HG03066 (cell line): ENCODE data around the gene PTPRJ.
"Not testable (repeated sequence)": the region's sequence is repeated elsewhere in the genome, so short reads cannot be mapped to it uniquely, and the experiment has no call there.

Experiments used
- ATAC-seq: cut with Tn5 transposase; IDR thresholded peaks from one replicate; pipeline ENCODE4 v1.9.1; 2021; ENCODE audit warnings: low read depth; ENCODE audit not compliant: unreplicated experiment

Gene PTPRJ

DNA sequence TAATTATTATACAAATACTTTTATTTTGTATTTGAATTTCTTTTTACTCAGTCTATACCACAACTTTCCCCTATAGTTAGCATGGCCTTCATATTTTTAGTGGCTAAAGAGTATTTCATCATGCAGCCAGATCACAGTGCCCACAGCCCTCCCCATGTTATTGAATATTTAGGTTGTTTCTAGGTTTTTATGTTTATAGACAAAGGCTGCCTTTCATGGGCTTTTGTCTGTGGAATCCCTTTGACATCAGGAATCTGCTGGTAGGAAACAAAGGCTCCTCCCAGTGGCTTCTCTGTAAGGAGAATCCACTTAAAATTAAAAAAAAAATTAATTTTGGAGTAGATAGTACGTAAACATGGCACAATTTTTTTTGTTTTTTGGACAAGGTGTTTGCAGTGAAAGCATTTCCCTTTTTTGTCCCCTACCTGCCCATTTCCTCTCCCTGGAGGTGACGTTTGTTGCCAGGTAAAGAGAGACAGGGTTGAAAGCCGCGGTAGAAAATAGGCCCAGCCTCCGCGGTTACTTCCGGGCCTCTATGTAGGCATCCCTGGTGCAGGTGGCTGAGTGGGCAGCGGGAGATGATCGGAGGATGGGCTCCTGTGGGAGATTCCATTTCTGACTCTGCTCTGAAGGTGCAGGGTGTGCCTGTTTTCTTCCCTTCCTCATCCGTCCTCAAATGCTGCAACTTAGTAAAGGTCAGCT is 154.0 kb downstream of the PTPRJ start:
- no peak for ATAC-seq

DNA sequence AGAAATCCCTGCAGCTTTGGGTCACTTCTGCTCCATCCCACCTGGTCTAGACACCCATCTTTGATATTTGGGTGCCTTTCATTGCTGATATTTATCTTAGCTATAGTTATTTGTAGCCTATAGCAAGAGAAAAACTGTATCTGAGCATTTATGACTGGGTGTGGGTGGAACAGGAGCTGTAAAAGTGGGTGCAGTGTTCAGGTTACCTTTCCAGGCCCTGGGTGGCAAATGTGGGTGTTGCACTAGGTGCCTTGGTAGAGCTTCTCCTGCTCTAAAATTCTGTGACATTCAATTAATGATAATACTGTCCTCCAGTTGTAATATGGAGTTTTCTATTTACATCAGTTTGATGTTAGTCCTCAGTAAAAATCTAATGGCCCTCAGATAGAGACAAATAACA is 157.9 kb downstream of the PTPRJ start:
- no peak for ATAC-seq

- not testable (repeated sequence) for ATAC-seq
These were observed 159.5 kb downstream of the PTPRJ start for GRCh38 chr11:48139896-48140295.

DNA sequence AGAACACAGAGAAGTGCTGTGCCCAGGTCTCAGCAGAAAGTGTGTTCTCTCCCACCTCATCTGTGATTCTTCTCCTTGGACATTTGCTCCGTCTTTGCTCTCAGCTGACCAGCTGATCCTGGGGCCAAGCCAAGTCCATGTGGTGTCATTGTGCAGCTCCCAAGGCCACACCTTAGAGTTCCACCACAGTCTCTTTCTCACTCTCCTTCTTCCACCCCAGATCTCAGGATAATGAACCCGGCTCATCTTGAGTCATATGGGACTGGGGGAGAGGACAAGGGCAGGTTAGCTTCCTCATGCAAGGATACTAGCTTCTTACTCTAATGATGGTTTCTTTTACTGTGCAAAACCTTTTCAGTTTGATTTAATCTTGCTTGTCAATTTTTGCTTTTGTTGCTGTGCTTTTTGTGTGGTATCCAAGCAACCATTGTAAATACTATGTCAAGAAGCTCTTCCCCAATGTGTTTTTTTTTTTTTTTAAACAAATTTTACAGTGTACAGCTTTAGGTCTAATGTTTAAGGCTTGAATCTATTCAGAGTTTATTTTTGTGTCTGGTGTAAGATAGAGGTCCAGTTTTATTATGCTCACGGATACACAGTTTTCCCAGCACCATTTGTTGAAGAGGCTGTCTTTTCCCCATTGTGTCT is 161.2 kb downstream of the PTPRJ start:
- no peak for ATAC-seq

GRCh38 chr11:48142889-48143288 is 162.5 kb downstream of the PTPRJ start:
- ATAC-seq, result no peak

DNA sequence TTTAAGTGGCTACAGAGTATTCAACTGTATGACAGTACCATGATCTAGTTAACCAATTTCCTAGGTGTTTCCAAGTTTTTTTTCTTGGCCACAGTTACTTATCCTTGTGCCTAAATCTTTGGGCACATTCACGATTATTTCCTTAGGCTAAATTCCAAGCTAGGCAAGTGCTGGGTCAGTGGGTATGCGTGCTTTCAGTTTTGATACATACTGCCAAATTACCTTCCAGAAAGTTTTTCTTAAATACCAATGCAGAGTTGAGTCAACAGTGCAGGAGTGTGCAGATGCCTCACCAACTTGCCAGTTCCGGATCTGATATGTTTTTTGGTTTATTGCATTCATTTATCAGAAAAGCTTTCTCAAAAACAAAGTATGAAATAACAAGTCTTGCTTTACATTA is 168.4 kb downstream of the PTPRJ start:
- ATAC-seq, result no peak

GRCh38 chr11:48150213-48150612 is 169.9 kb downstream of the PTPRJ start:
- ATAC-seq, result no peak

DNA sequence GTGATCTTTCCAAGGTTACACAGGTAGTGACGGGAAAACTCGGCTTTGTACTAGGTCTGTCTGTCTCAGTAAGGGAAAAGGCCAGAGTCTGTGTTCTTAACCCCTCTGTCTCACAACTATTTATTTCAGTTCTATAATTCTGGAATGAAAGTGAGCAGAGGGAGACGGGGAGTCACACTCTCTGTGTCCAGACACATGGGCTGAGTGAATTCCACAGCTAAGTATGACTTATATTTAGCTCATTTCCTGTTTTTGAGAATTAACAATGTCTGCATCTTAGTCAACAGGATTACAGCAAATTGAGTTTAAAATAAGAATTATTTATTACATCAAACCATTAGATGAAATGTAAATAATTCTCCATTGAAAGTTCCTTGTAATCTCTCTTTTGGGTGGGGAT is 173.8 kb downstream of the PTPRJ start:
- ATAC-seq, result no peak

DNA sequence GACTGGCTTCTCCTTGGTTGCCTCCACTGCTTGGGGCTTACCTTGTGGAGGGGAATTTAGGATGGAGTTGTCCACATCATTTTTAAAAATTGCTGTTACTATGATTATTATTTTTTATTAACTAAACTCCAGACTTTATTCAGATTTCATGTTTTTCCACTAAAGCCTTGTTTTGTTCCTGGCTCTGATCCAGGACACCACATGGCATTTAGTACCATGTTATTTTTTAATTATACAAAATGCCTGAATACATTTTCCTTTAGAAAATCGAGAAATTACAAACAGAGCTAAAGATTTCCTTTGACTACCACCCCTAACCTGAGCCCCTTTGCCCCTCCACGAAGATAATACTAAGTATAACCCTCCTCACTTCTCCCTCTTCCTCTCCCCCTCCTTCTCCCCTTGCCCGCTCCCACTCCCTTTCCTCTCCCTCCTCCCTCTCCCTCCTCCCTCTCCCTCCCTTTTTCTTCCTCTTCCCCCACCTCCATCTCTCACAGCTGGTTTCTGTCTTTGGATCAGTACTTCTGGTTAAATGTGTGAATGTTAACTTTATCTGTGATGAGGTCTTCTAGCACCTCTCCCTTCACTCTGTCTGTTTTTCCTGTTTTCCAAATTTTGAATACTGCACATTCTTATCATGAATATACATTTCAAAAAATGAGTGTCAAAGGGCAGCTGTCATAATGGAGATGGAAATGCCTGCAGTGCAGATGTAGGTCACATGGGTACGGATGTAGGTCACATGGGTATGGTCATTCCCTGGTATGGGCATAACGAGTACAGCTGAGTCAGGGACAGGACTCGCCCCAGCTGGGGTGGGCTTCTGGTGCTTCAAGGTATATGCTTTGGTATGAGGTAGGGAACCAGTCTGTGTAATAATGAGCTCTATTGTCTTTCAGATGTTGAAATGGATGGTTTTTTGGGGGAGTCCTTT is 181.9 kb downstream of the PTPRJ start:
- no peak for ATAC-seq

DNA sequence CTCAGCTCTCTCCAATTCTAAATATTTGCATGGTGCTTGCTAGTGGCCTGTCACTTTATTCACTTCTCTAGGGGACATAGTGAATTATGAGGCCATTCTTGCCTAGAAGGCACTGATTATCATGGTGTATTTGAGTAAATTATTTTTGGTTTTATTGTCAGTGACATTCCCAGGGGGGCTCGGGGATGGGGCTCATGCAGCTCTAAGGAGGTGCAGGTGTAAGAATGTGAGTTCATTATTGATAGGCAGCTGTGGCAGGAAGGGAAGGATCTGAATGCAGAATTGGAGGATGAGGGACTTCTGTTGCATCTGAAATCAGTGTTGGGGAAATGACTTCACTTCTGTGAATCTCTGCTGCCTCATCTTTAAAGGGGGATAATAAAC is 182.5 kb downstream of the PTPRJ start:
- ATAC-seq, result no peak

DNA sequence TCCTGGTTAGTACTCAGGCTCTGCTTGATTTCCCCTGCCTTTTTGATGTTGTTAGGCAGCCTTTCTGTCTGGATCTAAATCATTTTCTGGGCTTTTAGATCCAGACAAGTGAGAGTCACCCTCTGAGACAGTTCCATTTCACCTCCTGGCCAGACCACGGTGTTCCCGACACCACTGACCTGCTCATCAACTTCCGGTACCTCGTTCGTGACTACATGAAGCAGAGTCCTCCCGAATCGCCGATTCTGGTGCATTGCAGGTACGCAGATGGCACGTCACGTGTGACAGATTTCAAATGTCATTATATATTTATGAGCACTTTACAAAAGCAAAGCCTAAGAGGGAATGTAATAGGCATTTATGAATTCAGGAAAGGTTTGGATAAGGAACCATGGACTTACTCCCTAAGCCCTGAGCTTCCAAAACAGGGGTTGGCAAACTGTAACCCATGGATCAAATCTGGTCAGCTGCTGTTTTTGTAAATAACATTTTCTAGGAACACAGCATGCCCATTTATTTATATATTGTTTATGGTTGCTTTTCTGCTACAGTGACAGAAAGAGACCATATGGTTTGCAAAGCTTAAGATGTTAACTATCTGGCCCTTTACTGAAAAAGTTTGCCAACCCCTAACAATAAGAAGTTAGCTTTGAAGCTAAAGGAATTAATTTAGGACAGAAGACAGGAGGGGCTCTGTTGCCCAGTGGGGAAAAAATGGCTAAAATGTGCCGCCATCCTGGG is 183.2 kb downstream of the PTPRJ start:
- ATAC-seq, result no peak

DNA sequence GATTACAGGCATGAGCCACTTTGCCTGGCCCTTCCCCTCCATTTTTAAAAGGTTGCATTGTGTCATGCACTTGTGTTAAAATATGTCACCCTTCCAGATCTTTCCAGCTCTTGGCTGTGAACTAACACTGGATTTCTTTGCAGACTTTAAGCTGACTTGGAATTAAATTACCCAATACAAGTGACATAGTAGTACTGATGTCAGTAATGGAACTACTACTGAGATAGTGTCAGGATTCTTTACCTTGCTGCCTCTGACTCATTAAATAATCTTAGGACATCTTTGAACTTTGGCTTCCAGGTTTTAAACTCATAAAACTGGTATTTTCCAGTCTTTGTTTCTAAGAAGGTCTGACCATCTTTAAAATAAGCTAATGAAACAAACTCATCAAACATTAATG is 184.5 kb downstream of the PTPRJ start:
- no peak for ATAC-seq

GRCh38 chr11:48165426-48165825 is 185.1 kb downstream of the PTPRJ start:
- no peak for ATAC-seq

DNA sequence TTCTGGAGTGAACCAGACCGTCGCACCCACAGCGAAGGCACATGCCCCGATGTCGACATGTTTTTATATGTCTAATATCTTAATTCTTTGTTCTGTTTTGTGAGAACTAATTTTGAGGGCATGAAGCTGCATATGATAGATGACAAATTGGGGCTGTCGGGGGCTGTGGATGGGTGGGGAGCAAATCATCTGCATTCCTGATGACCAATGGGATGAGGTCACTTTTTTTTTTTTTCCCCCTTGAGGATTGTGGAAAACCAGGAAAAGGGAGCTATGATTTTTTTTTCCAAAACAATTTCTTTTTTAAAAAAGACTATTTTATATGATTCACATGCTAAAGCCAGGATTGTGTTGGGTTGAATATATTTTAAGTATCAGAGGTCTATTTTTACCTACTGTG is 187.0 kb downstream of the PTPRJ start:
- ATAC-seq, result no peak

DNA sequence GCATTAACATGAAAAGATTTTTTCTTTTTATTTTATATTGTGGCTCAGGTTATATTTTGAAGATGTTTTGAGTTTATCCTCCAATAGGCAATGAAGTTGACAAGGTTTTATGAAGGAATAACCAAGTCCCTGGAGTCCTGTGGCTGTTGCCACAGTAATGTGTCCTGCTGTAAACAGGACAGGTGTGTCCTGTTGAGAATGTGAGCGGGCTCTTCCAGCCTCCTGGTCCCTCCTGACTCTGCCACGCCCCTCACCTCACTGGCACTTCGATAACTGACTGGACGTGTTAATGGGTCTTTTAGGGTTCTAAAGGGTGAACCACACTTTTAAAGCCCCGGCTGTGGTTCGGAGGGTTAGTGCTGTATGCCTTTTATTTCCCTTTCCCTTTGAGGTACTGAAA is 188.5 kb downstream of the PTPRJ start:
- no peak for ATAC-seq

GRCh38 chr11:48169259-48169658 is 188.9 kb downstream of the PTPRJ start:
- no peak for ATAC-seq

GRCh38 chr11:48169717-48170116 is 189.4 kb downstream of the PTPRJ start:
- ATAC-seq, result no peak

DNA sequence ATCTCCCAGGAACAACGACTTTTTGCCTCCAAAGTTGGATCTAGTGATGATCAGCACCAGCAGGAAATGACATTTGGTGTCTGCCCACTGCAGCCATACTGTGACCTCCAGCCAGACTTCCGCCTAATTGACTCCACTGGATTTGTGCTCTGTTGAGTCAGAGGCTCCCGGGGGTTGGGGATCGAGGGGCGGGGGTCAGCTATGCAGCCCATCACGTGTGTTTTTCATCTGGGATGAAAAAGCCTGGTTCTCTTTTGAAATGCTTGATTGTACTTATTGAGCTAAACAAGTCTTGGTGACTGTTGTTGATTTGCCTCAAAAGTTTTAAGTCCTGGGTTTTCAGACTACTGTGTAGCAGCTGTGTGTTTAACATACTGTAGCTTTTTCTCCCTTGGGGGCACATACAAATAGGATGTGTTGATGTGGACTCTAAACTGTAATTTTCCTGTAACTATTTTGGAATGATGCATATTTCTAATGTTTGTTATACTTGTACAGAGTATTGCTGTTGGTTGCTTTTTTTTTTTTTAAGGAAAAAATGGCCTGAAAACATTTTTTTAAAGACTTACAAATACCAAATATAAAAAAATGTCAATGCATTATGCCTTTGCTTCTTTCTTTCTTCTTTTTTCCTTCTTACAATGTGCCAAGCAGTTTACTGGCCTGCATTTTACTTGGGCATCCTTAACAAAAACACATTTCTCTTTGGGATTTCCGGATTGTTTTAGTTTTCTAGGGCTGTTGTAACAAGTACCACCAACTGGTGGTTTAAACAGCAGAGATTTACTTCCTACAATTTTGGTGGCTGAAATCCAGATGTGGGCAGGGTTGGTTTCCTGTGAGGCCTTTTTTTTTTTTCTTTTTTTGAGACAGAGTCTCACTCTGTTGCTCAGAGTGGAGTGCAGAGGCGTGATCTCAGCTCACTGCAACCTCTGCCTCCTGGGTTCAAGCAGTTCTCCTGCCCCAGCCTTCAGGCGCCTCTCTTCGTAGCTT is 190.2 kb downstream of the PTPRJ start:
- no peak for ATAC-seq

DNA sequence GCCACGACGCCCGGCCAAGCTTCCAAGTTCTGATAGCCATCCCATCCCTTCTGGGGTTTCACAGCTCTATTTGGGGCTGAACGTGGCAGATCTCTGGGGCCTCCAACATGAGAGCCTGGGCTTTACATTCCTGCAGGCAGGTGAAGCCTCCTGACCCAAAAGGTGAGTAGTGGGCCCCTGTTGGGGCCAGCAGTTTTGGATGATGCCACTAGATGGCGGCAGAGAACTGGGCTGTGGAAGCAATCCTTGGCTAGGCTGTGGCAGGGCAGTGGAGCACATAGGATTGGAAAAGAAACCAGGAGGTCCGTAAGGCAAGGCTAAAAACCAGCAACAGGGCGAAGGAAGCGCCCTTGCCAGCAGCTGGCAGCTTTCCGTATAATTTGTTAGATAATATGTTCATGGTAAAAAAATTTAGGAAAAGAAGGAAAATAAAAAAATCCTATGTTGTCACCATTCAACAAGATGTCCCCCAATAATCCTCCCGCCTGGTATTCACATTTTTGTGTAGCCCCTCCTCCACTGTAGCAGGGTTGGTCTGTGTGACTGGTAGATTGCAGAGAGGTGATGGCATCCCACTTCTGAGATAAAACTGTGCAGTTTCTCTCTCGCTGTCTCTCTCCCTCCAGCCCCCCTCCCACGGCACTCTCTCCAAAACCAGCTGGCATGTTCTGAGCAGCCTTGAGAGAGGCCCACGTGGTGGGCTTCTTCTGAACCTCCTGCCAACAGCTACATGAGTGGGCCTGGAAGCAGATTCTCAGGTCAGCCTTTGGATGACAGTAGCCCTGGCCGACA is 192.7 kb downstream of the PTPRJ start:
- peak; percentile 77 for ATAC-seq
